HL-60 (cell line): Measurements from ENCODE around the gene NYAP1.
A peak's percentile ranks its signal among the peaks of the same experiment; 100 is the strongest.

Source experiments
- DNase-seq, 2 experiments: peaks; one replicate each; pipeline ENCODE4 v3.0.0-alpha.2; 2010 to 2020; ENCODE audit warnings: low read depth in 1 of 2, low spot score in 1 of 2
- H3K27ac ChIP-seq: fragments of 250-450 bp; sonication (Bioruptor Pico); replicated peaks from 2 replicates; pipeline ENCODE4 v1.5.1; 2020; ENCODE audit warnings: mild to moderate bottlenecking, moderate library complexity
- H3K27me3 ChIP-seq: fragments of 250-450 bp; sonication (Bioruptor Pico); 2 replicates; pipeline ENCODE4 v1.5.1; 2021; ENCODE audit warnings: mild to moderate bottlenecking, moderate library complexity; ENCODE audit not compliant: insufficient read depth, poor library complexity, severe bottlenecking
- H3K4me3 ChIP-seq: replicated peaks from 2 replicates; pipeline ENCODE4 v1.5.1; 2011; ENCODE audit warnings: mild to moderate bottlenecking, control low read depth, low read length; ENCODE audit not compliant: insufficient read depth
- CTCF ChIP-seq: IDR thresholded peaks from one replicate; pipeline ENCODE4 v1.5.1; 2011; ENCODE audit warnings: low read length, control low read depth, inconsistent platforms; ENCODE audit not compliant: insufficient read depth
- GABPA ChIP-seq: IDR thresholded peaks from 2 replicates; pipeline ENCODE4 v1.6.1; 2012; ENCODE audit warnings: low read depth
- POLR2AphosphoS5 ChIP-seq: IDR thresholded peaks from 2 replicates; pipeline ENCODE4 v1.6.1; 2012; ENCODE audit warnings: low read depth
- SPI1 ChIP-seq: IDR thresholded peaks from 2 replicates; pipeline ENCODE4 v1.6.1; 2012; ENCODE audit warnings: low read depth, mild to moderate bottlenecking, borderline replicate concordance
- TF ChIP-seq, protein P1 (sequence below): IDR thresholded peaks from 2 replicates; pipeline ENCODE4 v1.6.1; 2012; ENCODE audit warnings: low read depth; ENCODE audit not compliant: insufficient replicate concordance

Gene NYAP1

DNA sequence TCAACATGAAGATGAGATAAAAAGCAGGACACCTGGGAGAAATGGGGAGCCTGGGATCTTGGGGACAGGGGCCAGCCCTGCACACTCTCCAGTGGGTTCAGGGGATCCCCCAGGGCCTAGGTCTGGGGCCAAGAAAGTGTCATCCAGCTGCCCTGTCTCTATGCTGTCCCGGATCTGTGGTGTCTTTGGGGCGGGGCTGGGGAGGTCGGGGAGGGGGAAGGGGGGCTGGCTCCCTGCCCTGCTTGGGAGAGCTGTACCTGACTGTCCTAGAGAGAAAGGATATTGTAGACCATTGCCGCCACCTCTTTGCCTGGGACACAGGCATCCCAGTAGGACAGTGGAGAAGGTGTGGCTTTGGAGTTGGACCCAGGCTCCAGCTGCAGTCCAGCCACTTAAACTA is 12.7 kb upstream of the NYAP1 start:
- no peak overlapping the region for H3K27ac ChIP-seq
- no peaks in the 10 kb centered on the region for H3K27me3 ChIP-seq
- DNase-seq, result no peak
- TF ChIP-seq CTCF, result no peak
- TF ChIP-seq, protein P1, sequence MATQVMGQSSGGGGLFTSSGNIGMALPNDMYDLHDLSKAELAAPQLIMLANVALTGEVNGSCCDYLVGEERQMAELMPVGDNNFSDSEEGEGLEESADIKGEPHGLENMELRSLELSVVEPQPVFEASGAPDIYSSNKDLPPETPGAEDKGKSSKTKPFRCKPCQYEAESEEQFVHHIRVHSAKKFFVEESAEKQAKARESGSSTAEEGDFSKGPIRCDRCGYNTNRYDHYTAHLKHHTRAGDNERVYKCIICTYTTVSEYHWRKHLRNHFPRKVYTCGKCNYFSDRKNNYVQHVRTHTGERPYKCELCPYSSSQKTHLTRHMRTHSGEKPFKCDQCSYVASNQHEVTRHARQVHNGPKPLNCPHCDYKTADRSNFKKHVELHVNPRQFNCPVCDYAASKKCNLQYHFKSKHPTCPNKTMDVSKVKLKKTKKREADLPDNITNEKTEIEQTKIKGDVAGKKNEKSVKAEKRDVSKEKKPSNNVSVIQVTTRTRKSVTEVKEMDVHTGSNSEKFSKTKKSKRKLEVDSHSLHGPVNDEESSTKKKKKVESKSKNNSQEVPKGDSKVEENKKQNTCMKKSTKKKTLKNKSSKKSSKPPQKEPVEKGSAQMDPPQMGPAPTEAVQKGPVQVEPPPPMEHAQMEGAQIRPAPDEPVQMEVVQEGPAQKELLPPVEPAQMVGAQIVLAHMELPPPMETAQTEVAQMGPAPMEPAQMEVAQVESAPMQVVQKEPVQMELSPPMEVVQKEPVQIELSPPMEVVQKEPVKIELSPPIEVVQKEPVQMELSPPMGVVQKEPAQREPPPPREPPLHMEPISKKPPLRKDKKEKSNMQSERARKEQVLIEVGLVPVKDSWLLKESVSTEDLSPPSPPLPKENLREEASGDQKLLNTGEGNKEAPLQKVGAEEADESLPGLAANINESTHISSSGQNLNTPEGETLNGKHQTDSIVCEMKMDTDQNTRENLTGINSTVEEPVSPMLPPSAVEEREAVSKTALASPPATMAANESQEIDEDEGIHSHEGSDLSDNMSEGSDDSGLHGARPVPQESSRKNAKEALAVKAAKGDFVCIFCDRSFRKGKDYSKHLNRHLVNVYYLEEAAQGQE, result no peak
- TF ChIP-seq POLR2AphosphoS5, result no peak
- no peak for TF ChIP-seq SPI1
- TF ChIP-seq GABPA, result no peak
- no peak overlapping the region for H3K4me3 ChIP-seq

GRCh38 chr7:100472121-100472851 is 11.4 kb upstream of the NYAP1 start:
- no peaks in the 10 kb centered on the region for H3K27me3 ChIP-seq
- no peak for DNase-seq
- no peak overlapping the region for H3K27ac ChIP-seq
- H3K4me3 ChIP-seq, result no peak overlapping the region
- TF ChIP-seq, protein P1, result no peak
- no peak for TF ChIP-seq POLR2AphosphoS5
- TF ChIP-seq CTCF, result no peak
- no peak for TF ChIP-seq GABPA
- no peak for TF ChIP-seq SPI1

DNA sequence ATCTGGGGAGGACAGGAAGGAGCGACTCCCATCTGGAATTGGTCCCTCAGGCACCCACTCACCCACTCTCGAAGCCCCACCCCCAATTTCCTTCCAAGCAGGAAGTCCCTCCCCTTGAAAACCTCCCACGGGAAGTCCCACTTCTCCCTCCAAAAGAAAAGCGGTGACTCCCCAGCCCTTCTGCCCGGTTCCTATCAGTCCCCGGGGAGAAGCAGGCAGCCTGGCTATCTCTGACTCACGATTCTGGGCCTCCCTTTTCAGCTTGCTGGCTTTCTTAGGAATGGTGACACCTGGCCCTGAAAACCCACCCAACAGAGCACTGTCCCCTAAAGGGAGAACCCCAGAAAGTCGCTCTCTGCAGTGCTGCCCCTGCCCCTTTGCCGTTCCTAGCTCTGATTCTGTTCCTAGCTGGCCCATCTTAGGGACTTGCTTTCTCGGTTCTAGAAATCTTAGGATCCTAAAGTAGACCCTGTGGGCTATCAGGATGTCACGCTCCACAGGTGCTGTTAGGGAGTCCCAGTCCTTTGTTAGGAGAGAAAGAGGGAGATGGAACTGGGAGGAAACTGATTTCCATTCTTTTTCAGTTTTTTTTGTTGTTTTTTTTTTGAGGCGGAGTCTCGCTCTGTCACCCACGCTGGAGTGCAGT is 10.8 kb upstream of the NYAP1 start:
- Histone ChIP-seq H3K27ac (no peak overlapping the region), H3K27me3 (no peaks in the 10 kb centered on the region), H3K4me3 (no peak overlapping the region)
- TF ChIP-seq SPI1 (no peak), CTCF (no peak)
- peak in 1 of 2 experiments; percentile 66 for DNase-seq
